Measurements from ENCODE around the gene RAD51B. TPM values are rescaled to one million over a fixed set of nuclear protein-coding genes. Genes with fewer than 3 reads are reported as not detected.

Gene RAD51B
- total RNA-seq, 1 donor from 2014 or later = 17.0 TPM

GRCh38 chr14:68522510-68523325 lies 703.1 kb downstream of the RAD51B start:
- no peak for DNase-seq (ENCODE audit: low read depth)

GRCh38 chr14:68523326-68523610 lies 703.7 kb downstream of the RAD51B start:
- DNase-seq (ENCODE audit: low read depth) = no peak

- DNase-seq (ENCODE audit: low read depth) = no peak
Measured at GRCh38 chr14:68523989-68524725, 704.6 kb downstream of the RAD51B start.

GRCh38 chr14:68525516-68525915 lies 705.9 kb downstream of the RAD51B start:
- DNase-seq (ENCODE audit: low read depth) = no peak

GRCh38 chr14:68526512-68527091 lies 707.0 kb downstream of the RAD51B start:
- peak; percentile 80 for DNase-seq (ENCODE audit: low read depth)

DNA sequence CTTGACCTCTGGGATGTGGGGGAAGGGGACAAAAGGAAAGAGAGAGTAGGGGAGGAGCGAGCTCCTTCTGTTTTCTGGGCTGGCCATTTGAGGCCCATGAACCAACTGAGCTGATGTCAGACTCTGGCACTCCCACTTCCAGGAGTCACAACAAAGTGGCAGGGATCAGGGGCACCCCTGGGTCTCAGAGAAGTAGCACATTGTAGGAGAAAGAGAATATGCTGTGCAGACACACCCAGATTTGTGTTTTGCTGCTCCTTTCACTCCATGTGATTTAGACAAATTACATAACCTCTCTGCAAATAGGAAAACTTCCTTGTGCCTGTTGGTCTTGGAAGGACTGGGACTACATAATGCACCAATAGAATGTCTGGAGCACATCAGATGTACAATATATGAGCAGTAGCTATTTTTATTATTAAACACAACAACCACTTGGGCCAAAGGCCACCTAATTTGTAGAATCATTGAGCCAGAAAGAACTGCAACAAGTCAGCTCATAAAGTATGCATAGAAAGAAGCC lies 707.8 kb downstream of the RAD51B start:
- peak; percentile 94 for DNase-seq (ENCODE audit: low read depth)

GRCh38 chr14:68528040-68528687 lies 708.6 kb downstream of the RAD51B start:
- peak; percentile 45 for DNase-seq (ENCODE audit: low read depth)

DNA sequence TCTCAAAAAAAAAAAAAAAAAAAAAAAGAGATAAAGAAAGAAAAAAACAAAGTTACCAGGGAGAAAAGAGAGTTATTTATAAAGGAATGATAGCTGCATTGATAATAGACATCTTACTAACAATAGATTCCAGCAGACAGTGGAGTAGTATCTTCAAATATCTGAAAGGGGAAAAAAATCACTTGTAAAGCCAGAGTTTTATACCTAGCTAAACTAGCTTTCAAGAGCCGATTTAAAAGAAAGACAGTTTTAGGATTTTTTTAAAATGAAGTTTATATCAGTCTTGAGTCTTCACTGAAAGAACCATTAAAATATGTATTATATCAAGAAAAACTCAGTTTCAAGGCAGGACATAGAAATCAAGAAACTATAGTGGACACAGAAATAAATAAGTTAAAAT lies 710.9 kb downstream of the RAD51B start:
- DNase-seq (ENCODE audit: low read depth) = no peak

DNA sequence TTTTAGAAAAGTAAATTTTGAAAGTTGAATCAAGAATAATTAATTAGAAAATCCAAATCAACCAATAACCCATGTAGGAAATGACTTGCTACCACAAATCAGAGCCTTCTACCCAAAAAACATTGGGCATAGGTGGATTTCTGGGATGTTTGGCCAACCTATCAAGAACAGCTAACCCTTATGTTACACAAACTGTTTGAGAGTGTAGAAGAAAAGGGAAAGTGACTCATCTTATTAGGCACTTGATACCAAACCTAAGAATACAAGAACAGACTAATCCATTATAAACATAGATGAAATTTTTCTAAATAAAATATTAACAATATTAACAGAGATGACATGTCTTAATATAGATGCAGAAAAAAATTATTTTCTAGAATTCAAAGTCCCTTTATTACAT lies 712.9 kb downstream of the RAD51B start:
- DNase-seq (ENCODE audit: low read depth) = no peak

- no peak for DNase-seq (ENCODE audit: low read depth)
Measured at GRCh38 chr14:68534276-68534675, 714.7 kb downstream of the RAD51B start.

- DNase-seq (ENCODE audit: low read depth) = peak; percentile 93
Measured at GRCh38 chr14:68535404-68536017, 715.9 kb downstream of the RAD51B start.

DNA sequence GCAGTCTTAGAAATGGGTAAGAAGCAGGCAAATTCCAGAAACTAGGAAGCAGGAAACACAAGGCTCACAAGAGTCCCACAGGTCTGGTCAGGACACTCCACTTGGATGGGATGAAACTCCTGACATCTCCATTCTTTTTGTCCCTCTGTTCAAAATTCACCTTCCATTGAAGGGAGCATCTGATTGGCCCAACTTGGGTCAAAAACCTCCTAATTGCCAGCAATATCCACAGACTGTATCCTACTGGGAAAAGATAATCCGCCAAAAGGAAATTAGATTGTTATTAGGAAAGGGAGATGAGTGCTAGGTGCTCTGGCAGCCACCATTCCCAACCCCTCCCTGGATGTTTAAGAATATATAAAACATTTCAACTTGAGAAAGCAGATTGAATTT lies 716.4 kb downstream of the RAD51B start:
- DNase-seq (ENCODE audit: low read depth) = no peak

GRCh38 chr14:68538639-68539038 lies 719.1 kb downstream of the RAD51B start:
- no peak for DNase-seq (ENCODE audit: low read depth)

- DNase-seq (ENCODE audit: low read depth) = no peak
Measured at GRCh38 chr14:68539241-68539737, 719.7 kb downstream of the RAD51B start.

GRCh38 chr14:68539789-68540188 lies 720.2 kb downstream of the RAD51B start:
- DNase-seq (ENCODE audit: low read depth) = no peak

- no peak for DNase-seq (ENCODE audit: low read depth)
Measured at GRCh38 chr14:68541178-68541896, 721.8 kb downstream of the RAD51B start.

GRCh38 chr14:68542346-68542745 lies 722.8 kb downstream of the RAD51B start:
- DNase-seq (ENCODE audit: low read depth) = no peak

GRCh38 chr14:68543516-68543915 lies 723.9 kb downstream of the RAD51B start:
- no peak for DNase-seq (ENCODE audit: low read depth)

DNA sequence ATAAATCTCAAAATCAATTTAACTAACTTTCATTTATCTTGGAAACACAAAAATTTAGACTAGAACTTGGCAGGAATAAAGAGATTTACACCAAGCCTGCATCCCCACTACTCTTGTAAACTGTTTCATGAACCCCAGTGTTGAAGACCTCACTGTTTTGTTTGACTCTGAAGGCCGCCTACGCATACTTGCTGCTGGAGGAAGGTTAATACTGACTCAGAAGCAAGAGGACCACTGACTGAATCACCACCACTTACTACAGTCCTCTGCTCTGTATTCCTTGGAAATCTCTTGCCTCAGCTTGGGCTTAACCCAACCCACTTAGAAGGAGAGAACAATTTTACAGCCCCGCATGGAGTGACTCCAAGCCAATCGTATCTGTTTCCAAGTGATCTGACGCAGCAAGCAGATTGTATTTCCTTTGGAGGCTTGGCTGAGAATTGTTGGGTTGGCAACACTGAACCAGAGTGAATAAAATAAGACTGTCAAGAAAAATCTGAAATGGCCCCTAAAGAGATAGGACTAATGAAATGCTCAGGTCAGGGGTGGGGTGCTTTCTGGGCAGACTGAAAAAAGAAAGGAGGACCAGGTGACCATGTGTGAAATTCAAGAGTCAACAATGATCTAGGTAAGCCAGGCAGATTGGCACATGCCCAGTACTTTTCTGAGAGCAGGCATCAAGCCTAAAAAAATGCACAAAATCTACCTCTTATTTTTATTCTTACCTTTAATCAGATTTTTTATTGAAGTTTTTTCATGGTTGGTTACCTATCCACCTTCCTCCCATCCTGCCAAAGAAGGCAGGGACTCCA lies 724.7 kb downstream of the RAD51B start:
- DNase-seq (ENCODE audit: low read depth) = peak; percentile 89

- peak; percentile 88 for DNase-seq (ENCODE audit: low read depth)
Measured at GRCh38 chr14:68546839-68547238, 727.3 kb downstream of the RAD51B start.
